Measurements from ENCODE around the gene NCK2. TPM values are rescaled to one million over a fixed set of nuclear protein-coding genes. Genes with fewer than 3 reads are reported as not detected.
A peak's percentile ranks its signal among the peaks of the same experiment; 100 is the strongest.

The NCK2 gene
- total and polyA plus RNA-seq, 9 of the 15 experiments (the other 6 are each of a cell fraction or from before 2014, with no cell fraction given): 0.90 to 27.9 (median 15.9) TPM

- TF ChIP-seq, protein P1, sequence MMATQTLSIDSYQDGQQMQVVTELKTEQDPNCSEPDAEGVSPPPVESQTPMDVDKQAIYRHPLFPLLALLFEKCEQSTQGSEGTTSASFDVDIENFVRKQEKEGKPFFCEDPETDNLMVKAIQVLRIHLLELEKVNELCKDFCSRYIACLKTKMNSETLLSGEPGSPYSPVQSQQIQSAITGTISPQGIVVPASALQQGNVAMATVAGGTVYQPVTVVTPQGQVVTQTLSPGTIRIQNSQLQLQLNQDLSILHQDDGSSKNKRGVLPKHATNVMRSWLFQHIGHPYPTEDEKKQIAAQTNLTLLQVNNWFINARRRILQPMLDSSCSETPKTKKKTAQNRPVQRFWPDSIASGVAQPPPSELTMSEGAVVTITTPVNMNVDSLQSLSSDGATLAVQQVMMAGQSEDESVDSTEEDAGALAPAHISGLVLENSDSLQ (IDR thresholded peaks at IDR 0.05): no peak
- TF ChIP-seq SREBF1 (IDR thresholded peaks at IDR 0.05; ENCODE audit: borderline replicate concordance, low read depth, low read length): no peak
Measured at GRCh38 chr2:105821428-105822125, 76.9 kb downstream of the NCK2 start (continued).

GRCh38 chr2:105822186-105822585, 77.5 kb downstream of the NCK2 start:
- Histone ChIP-seq H2AFZ (ENCODE audit: low read depth, low read length) (no peak overlapping the region), H3K27me3 (ENCODE audit: control insufficient read depth in 2 of 2, insufficient read depth in 2 of 2, low read length in 2 of 2) (no peaks in the 10 kb centered on the region), H3K4me2 (ENCODE audit: insufficient read depth, low read length) (no peak overlapping the region), H3K36me3 (ENCODE audit: control insufficient read depth, insufficient read depth, low read length) (no peaks in the 10 kb centered on the region), H3K9ac (ENCODE audit: insufficient read depth in 1 of 2, low read depth in 2 of 2, low read length in 2 of 2) (0 out of 4 replicates have a peak overlapping the region, but pooled peaks of 1 of the 2 experiments have one; percentile 70), H3K4me1 (replicated peaks in 1 of 2; ENCODE audit: control insufficient read depth in 2 of 2, insufficient read depth in 2 of 2, low read length in 2 of 2) (no peaks in the 10 kb centered on the region), H3K4me3 (no peak overlapping the region), H3K27ac (ENCODE audit: extremely low read depth, low read depth, low read length) (no peak overlapping the region), H3K79me2 (ENCODE audit: control insufficient read depth, insufficient read depth, low read length) (no peaks in the 10 kb centered on the region), H4K20me1 (replicated peaks; ENCODE audit: control insufficient read depth, insufficient read depth, low read length) (peaks cover 4% of the 10 kb centered on the region), H3K9me1 (ENCODE audit: control insufficient read depth, insufficient read depth, low read length) (no peaks in the 10 kb centered on the region), H3K9me3 (replicated peaks; ENCODE audit: control insufficient read depth, insufficient read depth, low read depth, low read length) (no peaks in the 10 kb centered on the region)
- intact Hi-C loops (cut with micrococcal nuclease): no loop called here
- no peak for ATAC-seq
- no TSS peak for BruUV-seq (replicated peaks)
- FAIRE-seq: no peak
- CTCF ChIA-PET (ENCODE audit: low intra/inter-chr PET ratio): no interaction called here
- in situ Hi-C loops (cut with MboI): no loop called here
- POLR2A ChIA-PET: interaction anchor here (0.6 kb wide), 2 partner anchors 43 to 630 kb away, joined by 4 read pairs; no protein-coding TSS in a partner anchor
- no peak for DNase-seq (ENCODE audit: extremely low read depth in 1 of 4, low spot score in 3 of 4)
- WGBS (ENCODE audit: insufficient coverage, low coverage, missing lambda C conversion rate): 68% methylated on average over 7 of the region's 7 CpGs
- TF ChIP-seq THAP12 (CRISPR knock-in tag; IDR thresholded peaks at IDR 0.05) (no peak), SMAD4 (CRISPR knock-in tag; conservative IDR thresholded peaks at IDR 0.05) (no peak), FOXA3 (CRISPR knock-in tag; conservative IDR thresholded peaks at IDR 0.05 in 1 of 2, IDR thresholded peaks at IDR 0.05 in 1 of 2) (no peak), NBN (IDR thresholded peaks at IDR 0.05; ENCODE audit: low read depth) (no peak), FUS (optimal IDR thresholded peaks at IDR 0.05; ENCODE audit: low read depth, low read length) (no peak), MEF2A (IDR thresholded peaks at IDR 0.05; ENCODE audit: control insufficient read depth, low read depth, low read length) (no peak), GTF2F1 (IDR thresholded peaks at IDR 0.05; ENCODE audit: low read depth, low read length) (no peak), CREBBP (IDR thresholded peaks at IDR 0.05; ENCODE audit: low read depth, low read length) (no peak), SUPT5H (IDR thresholded peaks at IDR 0.05) (no peak), NFIX (CRISPR knock-in tag; IDR thresholded peaks at IDR 0.05; ENCODE audit: low read depth) (no peak), KLF16 (IDR thresholded peaks at IDR 0.05) (no peak), U2AF1 (optimal IDR thresholded peaks at IDR 0.05; ENCODE audit: low read depth, low read length) (no peak)
- TF ChIP-seq, protein P2, sequence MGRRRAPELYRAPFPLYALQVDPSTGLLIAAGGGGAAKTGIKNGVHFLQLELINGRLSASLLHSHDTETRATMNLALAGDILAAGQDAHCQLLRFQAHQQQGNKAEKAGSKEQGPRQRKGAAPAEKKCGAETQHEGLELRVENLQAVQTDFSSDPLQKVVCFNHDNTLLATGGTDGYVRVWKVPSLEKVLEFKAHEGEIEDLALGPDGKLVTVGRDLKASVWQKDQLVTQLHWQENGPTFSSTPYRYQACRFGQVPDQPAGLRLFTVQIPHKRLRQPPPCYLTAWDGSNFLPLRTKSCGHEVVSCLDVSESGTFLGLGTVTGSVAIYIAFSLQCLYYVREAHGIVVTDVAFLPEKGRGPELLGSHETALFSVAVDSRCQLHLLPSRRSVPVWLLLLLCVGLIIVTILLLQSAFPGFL (CRISPR knock-in tag; IDR thresholded peaks at IDR 0.05): no peak
- TF ChIP-seq, protein P3, sequence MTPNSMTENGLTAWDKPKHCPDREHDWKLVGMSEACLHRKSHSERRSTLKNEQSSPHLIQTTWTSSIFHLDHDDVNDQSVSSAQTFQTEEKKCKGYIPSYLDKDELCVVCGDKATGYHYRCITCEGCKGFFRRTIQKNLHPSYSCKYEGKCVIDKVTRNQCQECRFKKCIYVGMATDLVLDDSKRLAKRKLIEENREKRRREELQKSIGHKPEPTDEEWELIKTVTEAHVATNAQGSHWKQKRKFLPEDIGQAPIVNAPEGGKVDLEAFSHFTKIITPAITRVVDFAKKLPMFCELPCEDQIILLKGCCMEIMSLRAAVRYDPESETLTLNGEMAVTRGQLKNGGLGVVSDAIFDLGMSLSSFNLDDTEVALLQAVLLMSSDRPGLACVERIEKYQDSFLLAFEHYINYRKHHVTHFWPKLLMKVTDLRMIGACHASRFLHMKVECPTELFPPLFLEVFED (CRISPR knock-in tag; conservative IDR thresholded peaks at IDR 0.05): no peak

Measured in K562 (cell line).